GM12865 (cell line): ENCODE data around the gene CAMK2B.

ENCODE experiments used
- DNase-seq: peaks from one replicate; pipeline ENCODE4 v3.0.0; 2010; ENCODE audit warnings: low read depth
- H3K4me3 ChIP-seq: 2 replicates; pipeline ENCODE4 v1.5.1; 2011; ENCODE audit warnings: mild to moderate bottlenecking, low read depth, low read length, control low read depth
- TF ChIP-seq, protein P1 (sequence below): IDR thresholded peaks from 2 replicates; pipeline ENCODE4 v1.5.1; 2011; ENCODE audit warnings: low read length, control low read depth, low read depth, inconsistent platforms; ENCODE audit not compliant: insufficient read depth; ENCODE audit errors: missing control alignments

Gene CAMK2B

DNA sequence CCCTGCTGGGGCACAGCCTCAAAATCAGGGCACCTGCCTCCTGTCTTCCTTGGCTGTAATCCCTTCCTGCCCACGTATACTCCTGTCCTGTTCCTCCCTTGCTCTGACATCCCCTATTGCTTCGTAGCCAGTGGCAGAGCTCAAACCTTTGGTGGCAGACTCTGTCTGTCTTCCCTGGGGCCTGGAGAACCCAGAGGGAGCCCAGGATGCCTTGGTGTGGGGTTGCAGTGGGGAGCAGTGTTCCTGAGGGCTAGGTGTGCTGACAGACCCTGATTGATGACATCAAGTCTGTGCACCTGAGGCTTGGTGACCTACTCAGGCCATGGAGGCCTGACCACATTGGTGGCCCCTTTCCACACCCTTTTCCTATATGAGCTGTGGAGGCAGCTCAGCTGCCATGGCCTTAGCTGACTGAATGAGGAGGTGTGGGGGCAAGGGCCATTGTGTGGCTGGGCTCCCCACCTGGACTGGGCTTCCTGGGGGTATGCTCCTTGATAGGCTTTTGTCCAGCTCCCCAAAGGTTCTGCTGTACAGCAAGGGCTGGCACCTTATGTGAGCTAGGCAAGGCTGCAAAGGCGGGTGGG, 130.7 kb downstream of the CAMK2B start:
- no peak overlapping the region for H3K4me3 ChIP-seq
- TF ChIP-seq, protein P1, sequence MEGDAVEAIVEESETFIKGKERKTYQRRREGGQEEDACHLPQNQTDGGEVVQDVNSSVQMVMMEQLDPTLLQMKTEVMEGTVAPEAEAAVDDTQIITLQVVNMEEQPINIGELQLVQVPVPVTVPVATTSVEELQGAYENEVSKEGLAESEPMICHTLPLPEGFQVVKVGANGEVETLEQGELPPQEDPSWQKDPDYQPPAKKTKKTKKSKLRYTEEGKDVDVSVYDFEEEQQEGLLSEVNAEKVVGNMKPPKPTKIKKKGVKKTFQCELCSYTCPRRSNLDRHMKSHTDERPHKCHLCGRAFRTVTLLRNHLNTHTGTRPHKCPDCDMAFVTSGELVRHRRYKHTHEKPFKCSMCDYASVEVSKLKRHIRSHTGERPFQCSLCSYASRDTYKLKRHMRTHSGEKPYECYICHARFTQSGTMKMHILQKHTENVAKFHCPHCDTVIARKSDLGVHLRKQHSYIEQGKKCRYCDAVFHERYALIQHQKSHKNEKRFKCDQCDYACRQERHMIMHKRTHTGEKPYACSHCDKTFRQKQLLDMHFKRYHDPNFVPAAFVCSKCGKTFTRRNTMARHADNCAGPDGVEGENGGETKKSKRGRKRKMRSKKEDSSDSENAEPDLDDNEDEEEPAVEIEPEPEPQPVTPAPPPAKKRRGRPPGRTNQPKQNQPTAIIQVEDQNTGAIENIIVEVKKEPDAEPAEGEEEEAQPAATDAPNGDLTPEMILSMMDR, result no peak
- no peak for DNase-seq

DNA sequence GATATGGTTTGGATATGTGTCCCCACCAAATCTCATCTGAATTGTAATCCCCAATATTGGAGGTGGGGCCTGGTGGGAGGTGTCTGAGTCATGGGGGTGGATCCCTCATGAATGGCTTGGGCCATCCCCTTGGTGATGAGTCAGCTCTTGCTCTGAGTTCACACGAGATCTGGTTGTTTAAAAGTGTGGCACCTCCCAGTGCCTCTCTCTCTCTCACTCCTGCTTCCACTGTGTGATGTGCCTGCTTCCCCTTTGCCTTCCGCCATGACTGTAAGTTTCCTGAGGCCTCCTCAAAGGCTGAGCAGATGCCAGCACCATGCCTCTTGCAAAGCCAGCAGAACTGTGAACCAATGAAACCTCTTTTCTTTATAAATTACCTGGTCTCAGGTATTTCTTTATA, 131.3 kb downstream of the CAMK2B start:
- DNase-seq, result no peak
- no peak overlapping the region for H3K4me3 ChIP-seq
- TF ChIP-seq, protein P1, result no peak

DNA sequence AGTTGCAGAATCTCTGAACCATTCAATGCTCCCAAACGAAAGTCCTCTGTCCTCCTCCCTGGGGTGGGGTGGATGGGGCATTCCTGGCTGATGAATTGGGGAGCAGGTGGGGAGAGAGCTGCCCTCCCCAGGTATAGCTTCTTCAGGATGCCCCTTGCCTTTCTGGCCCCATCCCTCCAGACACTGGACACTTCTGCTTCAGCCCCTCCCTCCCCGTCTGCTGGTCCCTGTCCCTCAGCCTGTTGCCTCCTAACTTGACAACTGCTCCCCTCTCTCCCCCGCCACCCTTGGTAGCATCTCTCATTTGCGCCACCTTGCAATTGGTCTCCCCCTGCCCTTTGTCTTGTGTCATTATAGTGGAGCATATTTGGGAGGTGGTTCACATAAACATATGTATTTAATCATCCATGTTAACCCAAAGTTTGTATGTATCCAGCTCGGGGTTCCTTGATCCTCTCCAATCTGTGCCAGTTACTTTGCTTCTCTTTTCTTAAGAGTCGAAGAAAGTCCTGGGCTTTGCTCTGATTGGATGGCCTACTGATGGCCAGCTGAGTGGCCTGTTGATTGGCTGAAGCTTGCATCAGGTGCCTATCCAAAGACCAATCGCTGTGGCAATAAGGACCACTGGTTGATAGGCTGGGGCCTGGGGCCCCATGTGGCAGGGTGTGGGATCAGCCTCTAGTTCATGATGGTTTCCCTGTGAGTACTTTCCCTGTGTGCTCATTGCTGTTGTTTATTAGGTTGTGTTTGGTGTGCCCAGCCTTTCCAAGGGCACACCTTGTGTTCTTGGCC, 132.2 kb downstream of the CAMK2B start:
- DNase-seq, result peak; percentile 9
- no peak overlapping the region for H3K4me3 ChIP-seq
- TF ChIP-seq, protein P1, result no peak

DNA sequence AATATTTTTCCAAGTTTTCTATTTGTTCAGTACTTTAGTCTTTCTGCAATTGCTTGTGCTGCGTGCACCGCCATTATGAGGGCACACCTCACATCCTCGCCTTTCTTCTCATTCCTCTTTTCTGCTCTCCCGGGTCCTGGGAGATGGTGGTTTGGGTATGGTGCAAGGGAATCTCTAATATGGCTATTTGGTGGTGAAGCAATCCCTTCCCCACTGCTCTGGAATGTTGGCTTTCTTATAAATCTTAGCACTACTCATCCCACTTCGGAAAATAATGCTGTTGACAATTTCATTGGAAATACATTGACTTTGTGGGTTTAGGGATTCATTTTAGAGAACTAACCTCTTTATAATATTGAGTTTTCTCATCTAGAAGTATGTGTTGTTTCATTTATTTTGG, 134.2 kb downstream of the CAMK2B start:
- H3K4me3 ChIP-seq, result no peak overlapping the region
- TF ChIP-seq, protein P1, result no peak
- no peak for DNase-seq

DNA sequence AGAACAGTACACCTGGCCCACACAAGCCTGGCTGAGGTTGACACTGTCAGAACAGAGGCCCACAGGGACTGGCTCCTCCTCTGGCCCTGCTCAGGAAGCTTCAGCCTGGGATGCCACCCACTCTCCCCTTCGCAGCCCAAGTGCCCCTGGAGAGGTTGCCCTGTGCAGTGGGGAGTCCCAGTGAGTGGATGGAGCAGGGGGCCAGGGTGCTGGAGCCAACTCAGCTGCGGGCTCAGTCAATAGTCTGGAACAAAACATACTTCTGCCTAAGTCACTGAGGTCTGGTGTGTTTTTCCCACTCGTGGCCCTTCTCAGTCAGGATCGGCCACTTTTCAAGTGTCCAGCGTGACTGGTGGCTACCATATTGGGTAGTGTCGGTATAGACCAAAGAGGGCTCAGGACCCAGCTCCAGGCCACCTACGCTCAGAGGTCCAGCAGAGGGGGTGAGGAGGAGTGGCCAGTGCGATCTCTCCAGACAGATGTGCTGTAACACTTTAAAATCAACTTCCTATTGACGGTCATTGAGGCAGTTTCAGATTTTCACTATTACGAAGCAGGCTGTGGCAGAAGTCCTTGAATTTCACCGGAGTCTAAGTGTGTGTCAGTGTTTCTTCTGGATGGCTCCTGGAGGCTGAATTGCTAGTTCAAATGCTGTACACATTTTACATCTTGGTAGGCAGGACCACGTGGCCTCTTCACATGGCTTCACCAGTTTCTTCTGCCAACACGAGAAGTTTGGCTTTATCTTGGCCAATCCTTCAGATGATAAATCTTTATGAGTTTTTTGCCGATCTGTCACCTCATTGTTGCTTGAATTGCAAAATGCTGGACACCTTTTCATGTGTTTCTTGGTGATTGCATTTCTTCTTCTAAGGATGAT, 135.2 kb downstream of the CAMK2B start:
- TF ChIP-seq, protein P1, result no peak
- H3K4me3 ChIP-seq, result no peak overlapping the region
- DNase-seq, result no peak

DNA sequence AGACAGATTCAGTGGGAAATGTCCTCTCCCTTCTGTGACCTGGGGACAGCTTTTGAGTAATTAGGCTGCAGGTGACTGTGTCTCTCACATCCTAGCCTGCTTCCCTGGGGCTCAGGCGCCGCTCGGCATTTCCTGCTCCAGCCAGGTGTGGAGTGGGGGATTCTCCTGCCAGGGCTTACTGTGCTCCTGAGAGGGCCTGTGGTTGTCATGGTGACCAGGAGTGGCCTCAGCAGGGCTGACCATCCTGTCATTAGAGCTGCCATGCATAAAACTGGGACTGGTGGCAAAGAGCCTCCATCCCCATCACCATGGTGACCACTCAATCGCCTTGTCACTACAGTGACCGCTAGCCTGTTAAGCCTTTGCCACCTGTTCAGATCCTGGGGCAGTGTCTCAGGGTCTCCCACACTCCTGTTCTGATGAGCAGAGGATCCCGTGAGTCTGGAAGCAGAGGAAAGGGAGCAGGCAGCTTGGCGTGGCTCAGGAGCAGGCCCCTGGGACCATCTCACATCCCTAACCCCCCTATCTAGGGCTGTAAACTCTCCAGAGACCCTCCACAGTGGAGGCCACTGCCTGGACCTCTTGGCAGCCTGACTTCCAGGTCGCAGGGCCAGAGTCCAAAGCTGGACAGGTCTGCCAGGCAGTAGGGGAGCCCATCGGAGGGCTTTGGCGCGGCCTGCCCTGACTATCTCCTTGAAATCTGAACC, 136.0 kb downstream of the CAMK2B start, which contains the start of gene GCK:
GCK (minus strand) TSS at position 154 of the 707 bp plus-strand sequence. CDS start 486 bp downstream, outside the sequence.
- TF ChIP-seq, protein P1, result no peak
- no peak for DNase-seq
- no peak within 1 kb of the TSS for H3K4me3 ChIP-seq
